Measurements from ENCODE around the gene ZNF672.
"Not testable (repeated sequence)": the region's sequence is repeated elsewhere in the genome, so short reads cannot be mapped to it uniquely, and the experiment has no call there.

ZNF672 gene

DNA sequence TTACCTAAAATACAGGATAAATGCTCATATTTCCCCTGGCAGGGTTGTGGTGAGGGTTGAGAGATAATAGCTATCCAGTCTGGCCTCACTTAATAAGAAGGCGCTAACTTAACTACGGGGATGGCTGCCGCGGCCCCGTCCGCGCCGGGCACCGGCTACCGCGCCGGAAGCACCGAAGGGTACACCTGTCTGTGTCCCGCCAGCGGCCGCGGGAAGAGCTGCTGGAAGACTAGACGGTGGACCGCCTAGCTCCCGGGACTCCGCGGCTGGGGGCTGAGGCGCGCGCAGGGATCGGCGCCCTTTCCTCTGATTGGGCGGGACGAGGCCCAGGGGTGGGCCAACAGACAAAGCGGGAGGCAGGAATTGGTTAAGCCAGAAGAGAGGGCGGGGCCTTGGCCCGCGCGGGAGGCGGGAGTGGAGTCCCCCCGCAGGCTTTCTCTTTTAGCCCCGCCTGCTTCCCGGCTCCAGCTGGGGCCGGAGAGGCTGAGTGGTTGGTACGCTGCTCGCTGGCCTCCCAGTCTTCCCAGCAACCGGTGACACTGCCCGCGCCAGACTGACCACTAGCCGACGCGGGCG is at the start of gene ZNF672:
Gene ZNF672 (plus strand): TSS at position 444 of the 576 bp plus-strand sequence. CDS start 9,051 bp downstream, outside the sequence.
- peak; percentile 89 to 90 for DNase-seq (ENCODE audit: low read depth in 2 of 2)

DNA sequence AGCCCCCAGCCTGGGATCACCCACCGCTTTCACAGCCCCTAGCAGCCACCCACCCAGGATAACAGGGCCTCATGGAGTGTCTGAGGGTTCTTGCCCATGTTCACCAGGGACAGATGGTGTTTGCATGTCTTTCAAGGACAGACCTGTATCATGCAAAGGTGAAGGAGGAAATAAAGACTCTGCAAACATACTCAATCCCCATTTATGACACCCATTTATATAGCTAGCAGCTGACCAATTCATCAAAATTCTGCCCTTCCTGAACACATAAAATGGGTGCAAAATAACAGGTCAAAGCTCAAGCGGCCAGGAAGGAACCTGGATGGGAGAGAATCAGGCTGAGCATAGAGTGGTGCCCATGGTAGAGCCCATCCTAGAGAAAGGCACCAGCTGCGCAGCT is 49.7 kb upstream of the ZNF672 start:
- no peak for DNase-seq (ENCODE audit: low read depth in 2 of 2)

DNA sequence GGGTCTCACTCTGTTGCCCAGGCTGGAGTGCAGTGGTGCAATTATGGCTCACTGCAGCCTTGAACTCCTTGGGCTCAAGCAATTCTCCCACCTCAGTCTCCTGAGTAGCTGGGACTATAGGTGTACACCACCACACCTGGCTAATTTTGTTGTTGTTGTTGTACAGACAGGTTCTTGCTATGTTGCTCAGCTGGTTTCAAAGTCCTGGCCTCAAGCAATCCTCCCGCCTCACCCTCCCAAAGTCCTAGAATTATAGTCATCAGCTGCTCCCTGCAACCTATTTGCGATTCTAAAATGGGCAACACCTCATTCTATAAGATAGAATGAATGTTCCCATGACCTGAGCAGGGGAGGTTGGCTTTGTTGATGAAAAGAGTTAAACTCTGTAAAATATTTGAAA is 48.7 kb upstream of the ZNF672 start:
- not testable (repeated sequence) for DNase-seq (ENCODE audit: low read depth in 2 of 2)

DNA sequence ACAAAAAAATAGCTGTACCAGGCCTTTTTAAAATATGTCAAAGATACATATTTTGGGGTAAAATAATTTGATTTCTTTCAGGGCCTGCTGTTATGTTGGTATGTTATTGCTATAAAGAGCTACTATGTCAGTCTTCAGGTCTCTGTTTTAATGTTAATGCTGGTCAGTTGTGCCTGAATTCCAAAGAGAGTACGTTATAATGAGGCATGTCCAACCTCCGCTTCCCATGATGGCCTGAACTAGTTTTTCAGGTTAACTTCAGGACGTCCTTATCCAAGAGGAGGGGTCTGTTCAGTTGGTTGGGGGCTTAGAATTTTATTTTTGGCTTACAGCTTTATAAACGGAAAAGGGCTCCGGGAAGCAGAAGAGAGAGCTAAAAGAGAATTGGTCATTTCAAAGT is 47.6 kb upstream of the ZNF672 start:
- DNase-seq (ENCODE audit: low read depth in 2 of 2) = no peak

DNA sequence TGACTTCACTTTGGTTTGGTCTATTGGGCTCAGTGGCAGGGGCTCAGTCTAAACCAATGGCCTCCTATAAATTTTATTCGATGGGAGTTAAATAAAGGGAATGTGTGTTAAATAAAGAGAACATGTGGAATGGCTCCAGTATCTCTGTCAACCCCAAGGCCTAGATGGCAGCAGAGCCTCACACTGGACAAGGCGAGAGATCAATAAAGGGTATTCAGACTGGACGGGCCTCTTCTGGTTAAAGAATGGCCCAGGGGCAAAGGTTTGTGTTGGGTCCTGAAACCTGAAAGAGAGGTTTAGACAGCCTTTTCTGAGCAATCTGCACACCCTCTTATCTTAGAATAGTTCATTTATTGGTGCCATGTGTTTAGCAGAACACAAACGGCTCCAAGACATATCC is 47.0 kb upstream of the ZNF672 start:
- DNase-seq (ENCODE audit: low read depth in 2 of 2) = no peak

DNA sequence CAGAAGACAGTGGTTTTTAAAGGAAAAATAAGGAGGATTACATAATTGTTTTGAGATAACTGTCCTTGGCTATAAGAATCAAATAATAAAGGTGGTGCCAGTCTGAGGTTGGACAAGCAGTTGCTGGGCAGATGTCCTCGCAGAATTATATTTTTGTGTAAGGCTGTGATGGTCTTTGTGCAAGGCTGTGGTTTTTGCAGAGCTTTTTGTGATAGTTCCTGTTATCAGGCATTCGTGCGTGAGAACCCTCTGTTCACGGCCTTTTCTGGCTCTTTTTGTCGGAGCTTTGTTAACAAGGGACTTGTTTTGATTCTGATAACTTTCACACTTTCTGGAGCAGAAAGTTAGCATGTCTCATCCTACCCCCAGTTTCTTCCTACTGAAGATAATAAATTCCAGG is 45.7 kb upstream of the ZNF672 start:
- no peak for DNase-seq (ENCODE audit: low read depth in 2 of 2)

DNA sequence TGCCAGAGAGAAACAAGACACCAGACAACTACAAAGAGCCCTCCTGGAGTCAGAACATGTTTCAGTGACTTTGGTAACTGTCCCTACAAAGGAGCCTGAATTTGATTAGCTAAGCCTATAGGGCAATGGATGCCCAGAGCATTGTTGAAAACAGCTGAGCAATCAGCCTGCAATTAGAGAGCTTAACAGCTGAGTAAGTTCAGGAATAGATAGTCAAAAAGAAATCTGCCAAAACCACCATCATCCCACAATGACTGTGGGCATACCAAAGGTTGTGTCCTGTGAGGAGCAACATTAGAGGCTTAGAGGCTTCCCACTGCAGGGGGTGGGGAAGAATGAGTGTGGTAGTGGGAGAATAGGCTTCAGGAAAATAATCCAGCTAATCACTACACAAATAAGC is 44.4 kb upstream of the ZNF672 start:
- DNase-seq (ENCODE audit: low read depth in 2 of 2) = no peak

DNA sequence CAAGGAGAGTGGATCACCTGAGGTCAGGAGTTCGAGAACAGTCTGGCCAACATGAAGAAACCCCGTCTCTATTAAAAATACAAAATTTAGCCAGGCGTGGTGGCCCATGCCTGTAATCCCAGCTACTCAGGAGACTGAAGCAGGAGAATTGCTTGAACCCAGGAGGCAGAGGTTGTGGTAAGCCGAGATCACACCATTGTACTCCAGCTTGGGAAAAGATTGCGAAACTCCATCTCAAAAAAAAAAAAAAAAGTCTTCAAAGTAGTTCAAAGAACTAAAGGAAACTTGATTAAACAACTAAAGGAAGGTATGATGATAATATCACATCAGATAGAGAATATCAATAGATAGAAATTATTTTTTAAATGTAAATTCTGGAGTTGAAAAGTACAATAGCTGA is 43.4 kb upstream of the ZNF672 start:
- DNase-seq (ENCODE audit: low read depth in 2 of 2) = not testable (repeated sequence)

DNA sequence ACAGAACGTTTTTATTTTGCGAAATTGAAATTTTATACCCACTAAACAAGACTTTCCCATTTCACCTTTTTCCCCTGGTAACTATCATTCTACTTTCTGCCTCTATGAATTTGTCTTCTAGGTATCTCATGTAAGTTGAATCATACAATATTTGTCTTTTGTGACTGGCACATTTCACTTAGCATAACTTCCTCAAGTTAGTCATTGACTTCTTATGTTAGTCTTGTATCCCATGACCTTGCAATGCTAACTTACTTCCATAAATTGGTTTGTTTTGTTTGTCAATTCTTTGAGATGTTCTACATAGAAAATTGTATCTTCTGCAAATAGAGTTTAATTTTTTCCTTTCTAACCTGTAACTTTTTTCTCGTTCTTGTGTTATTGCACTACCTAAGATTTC is 39.2 kb upstream of the ZNF672 start:
- DNase-seq (ENCODE audit: low read depth in 2 of 2) = no peak

DNA sequence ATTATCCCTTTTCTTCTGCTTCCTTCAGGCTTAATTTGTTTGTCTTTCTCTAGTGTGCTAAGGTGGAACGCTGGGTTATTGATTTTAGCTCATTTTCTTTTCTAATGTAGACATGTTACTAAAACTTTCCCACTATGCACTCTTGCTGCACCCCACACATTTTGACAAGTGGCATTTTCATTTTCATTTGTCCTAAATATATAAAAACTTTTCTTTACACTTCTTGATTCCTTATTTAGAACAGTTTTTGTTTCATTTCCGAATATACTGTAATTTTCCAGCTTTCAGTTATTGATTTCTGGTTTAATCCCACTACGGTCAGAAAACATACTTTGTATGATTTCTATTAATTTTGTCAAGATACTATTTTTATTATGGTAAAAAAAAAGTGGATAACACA is 37.6 kb upstream of the ZNF672 start:
- no peak for DNase-seq (ENCODE audit: low read depth in 2 of 2)

DNA sequence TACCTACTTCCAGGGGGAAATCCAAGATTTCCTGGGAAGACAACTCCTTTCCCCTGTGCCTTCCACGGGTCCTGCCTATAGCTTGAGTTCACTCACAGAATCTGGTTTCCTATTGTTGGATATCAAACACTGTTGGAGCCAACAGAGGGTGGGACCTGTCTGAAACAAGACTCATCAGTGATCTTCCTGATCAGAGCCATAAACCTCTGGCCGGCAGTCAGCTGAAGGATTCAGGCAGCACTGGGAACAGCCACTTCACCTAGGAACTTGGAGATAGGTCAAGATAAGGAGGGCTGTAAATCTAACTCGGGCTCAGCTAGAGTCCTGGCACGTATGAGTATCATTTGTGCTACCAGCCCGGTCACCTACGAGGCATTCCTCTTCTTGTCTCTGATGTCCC is 35.6 kb upstream of the ZNF672 start:
- DNase-seq (ENCODE audit: low read depth in 2 of 2) = no peak

DNA sequence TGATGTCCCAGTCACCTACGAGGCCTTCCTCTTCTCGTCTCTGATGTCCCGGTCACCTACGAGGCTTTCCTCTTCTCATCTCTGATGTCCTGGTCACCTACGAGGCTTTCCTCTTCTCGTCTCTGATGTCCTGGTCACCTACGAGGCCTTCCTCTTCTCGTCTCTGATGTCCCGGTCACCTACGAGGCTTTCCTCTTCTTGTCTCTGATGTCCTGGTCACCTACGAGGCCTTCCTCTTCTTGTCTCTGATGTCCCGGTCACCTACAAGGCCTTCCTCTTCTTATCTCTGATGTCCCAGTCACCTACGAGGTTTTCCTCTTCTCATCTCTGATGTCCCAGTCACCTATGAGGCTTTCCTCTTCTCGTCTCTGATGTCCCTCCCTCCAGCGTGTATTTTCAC is 34.5 kb upstream of the ZNF672 start:
- not testable (repeated sequence) for DNase-seq (ENCODE audit: low read depth in 2 of 2)

DNA sequence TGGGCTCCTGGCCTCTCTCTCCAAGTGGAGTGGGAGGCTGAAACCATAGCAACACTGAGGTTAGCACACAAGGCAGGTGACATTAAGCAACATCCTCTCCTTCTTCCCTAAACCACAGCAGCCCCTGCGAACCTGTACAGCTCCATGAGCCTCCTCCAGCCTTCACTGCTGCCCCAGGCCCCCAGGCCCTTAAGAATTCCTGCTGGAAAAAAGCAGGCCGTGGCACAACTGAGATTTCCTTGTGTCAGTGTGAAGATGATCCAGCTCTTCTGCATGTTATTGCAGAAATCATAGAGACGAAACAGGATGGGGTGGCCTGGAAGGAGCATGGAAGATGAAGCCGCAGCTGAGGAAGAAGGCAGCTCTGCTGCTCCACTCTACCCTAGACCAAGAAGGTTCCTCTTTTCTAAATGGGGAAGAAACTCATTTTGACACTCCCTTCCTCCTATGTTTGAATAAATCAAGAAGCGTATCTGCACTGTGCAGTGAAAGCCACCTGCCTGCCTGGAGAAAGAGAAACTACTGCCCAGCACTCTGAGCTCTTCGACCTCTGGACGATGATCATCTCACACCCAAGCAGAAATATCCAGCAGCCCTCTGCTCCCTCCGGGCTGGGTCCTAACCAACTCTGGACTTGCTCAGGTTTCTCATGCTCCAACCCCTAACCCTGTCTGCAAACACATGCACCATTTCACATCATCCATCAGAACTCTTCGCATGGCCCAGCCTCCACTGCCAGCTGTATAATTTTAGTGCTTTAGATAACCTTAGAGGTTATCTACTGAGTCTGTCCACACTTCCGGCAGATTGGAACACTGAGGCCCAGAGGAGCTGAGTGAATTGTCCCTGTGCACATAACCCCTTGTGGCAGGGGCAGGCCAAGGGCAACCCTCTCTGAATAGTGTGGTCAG is 33.0 kb upstream of the ZNF672 start:
- no peak for DNase-seq (ENCODE audit: low read depth in 2 of 2)

DNA sequence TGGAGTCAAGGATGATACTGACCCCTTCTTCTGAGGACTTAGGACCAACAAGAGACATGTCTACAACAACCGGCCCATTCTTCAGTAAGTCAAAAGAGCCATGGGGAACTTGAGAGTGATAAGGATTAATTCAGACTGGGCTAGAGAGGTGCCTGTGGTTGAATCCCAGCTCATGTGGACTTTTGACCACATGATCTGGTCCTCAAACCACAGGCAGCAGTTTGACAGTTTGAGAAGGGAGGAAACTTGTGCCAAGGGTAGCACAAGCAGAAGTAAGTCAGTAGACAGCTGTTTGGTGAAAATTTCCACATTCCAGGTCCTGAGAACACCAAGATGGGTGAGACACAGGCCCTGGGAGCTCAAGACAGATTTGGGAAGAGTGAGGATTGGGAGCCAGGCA is 32.1 kb upstream of the ZNF672 start:
- no peak for DNase-seq (ENCODE audit: low read depth in 2 of 2)

DNA sequence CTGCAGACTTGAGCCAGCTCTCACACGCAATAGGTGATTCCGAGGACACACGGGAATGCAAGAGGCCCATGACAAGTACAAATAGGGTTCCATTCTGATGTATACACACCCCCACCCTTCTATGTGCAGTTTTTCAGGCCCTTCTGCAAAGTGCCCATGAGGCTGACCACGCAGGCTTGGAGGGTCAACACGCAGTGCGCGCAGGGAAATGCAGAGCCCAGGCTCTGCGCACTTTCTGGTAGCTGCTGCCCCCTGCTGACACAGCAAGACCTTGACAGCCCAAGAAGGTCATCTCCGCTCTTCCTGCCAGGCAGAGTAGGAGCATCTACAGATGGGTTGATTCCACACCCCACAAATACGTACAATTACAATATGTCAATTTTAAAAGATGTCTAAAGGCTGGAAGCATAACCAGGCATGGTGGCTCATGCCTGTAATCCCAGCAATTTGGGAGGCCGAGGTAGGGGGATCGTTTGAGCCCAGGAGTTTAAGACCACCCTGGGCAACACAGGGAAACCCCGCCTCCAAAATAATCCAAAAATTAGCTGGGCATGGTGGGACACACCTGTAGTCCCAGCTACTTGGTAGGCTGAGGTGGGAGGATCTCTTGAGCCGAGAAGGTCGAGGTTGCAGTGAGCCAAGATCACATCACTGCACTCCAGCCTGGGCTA is 30.8 kb upstream of the ZNF672 start:
- DNase-seq (ENCODE audit: low read depth in 2 of 2) = peak; percentile 28 to 47

DNA sequence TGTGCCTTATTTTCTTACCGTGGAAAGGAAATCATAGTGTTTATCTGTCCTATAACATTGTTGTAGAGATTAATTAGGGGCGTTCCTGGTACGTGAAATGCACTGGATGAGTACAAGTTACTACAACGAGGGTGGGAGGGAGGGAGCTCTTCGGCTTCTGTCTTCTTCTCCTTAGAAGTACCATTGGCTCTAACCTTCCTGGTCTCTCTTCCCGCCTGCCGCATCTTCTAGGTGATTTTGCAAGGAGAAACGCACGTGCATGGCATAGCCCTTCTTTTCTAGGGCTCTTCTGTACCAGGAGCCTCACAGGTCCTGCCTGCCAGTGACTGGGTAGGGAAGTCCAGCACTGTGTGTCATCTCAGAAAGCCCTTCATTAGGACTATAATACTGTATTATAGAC is 29.1 kb upstream of the ZNF672 start:
- no peak for DNase-seq (ENCODE audit: low read depth in 2 of 2)

DNA sequence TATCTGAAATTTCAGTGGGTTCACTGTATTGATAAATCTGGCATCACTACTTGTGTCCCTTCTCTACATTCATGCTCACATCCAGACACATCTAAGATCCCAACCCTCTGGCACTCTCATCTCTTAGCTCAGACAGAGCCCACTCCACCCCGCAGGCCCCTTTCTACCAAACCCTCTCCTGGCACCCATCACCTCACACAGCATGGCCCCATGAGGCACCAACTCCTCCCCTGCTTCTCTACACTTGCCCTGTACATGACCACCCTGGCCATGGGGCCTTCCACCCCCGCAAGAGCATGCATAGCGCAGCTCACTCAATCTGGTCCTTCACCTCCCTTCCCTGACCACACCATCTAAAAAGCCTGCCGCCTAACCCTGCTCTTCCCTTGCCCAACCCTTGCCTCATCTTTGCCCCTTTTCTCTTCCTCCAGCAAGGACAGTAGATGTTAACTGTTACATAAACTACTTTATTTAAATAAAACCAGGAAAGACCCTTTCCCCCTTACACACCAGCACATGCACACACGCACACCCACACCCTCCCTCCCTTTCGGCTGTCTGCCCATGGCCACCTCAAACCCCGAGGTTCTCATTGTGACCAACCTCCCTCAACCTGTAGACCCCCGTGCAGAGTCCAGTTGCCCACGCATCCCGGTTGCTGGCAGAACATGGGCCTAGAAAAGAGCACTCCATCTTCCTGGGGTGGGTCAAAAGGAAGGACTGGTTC is 27.9 kb upstream of the ZNF672 start:
- no peak for DNase-seq (ENCODE audit: low read depth in 2 of 2)

DNA sequence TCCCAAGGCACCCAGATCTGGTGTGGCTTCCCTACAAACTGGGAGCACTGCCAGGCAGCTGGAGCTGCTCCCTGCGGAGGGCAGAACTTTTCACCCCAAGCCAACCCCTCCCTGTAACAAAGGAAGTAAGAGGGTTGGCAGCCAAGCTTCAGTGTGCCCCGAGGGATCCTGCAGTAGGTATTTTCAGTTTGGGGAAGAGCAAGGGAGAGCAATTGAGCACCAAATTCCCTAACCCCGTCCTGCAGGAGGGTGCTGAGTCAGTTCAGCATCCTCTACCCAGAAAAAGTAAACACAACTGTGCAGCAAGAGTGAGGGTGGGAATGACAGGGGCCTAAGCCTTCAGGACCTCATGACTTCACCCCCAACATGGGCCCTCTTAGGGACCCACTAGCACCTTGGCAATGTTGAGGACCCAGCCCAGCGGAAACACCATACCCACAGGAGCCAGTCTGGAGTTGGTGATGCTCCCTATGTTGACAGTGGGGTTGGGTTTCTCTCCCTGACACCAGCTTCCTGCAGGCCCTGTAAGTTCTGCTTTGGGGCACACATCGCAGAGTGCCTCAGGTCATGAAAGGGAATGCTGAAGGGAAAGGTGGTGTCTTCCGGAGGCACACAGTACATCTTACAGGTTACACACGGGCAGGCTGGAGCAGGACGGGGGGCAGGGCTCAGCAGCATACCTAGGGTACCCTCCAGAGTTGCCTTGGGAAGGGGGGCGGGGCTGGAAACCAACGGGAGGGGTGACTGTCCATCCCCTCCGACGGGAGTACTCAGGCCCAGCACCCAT is 27.1 kb upstream of the ZNF672 start:
- no peak for DNase-seq (ENCODE audit: low read depth in 2 of 2)

DNA sequence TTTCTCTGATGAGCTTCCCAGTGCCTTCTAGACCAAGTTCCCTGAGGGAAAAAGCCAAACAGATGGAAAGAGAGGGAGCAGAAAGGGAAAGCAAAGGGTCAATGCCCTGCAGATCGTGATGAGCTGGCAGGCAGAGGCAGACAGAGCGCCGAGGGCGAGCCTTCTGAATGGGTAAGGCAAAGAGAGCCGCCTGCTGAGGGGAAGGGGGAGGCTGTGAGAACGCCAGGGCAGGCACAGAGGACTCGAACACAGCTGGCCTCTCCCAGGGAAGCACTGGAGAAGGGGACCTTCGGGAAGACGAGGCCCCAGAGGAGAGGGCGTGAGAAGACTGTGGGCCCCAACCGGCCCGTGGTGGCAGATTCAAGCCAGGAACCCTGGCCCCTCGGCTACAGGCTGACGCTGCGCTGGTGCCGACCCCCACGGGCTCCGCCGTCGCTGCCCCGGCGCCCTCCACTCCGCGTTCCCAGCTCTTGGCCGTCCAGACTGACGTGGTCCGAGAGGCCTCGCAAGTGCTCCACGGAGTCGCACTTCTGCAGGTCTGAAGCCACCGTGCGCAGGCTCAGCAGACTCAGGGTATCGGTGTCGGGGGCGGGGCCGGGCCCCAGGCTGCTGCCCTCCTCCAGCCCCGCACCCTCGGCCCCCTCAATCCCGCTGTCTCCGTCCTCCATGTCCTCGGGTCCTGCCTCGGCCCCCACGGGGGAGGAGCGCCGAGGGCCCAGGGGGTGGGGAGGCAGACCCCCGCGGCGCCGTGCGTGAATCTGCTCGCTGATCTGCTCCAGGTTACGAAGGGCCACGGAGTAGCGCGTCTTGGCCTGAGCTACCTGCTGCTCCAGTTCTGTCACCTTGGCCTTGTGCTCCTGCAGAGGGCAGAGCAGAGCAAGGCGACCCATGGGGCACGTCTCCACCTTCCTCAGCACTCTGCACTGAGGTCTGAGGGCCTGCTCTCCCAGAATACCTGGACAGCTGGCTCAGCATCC is 26.2 kb upstream of the ZNF672 start:
- no peak for DNase-seq (ENCODE audit: low read depth in 2 of 2)
